Ishikawa (cell line): ENCODE results near the gene CHST11.

Source experiments
- CEBPB ChIP-seq: IDR thresholded peaks from 2 replicates; pipeline ENCODE4 v1.6.1; 2012
- CREB1 ChIP-seq: IDR thresholded peaks from 2 replicates; pipeline ENCODE4 v1.6.1; 2012; ENCODE audit warnings: low read depth
- EGR1 ChIP-seq: IDR thresholded peaks from 2 replicates; pipeline ENCODE4 v1.6.1; 2012
- EP300 ChIP-seq: IDR thresholded peaks from 2 replicates; pipeline ENCODE4 v1.6.1; 2012; ENCODE audit warnings: borderline replicate concordance
- FOXM1 ChIP-seq: IDR thresholded peaks from 2 replicates; pipeline ENCODE4 v1.6.1; 2012; ENCODE audit warnings: low read depth, borderline replicate concordance
- MAX ChIP-seq: IDR thresholded peaks from 2 replicates; pipeline ENCODE4 v1.6.1; 2012
- NFIC ChIP-seq: IDR thresholded peaks from 2 replicates; pipeline ENCODE4 v1.6.1; 2012
- RAD21 ChIP-seq: IDR thresholded peaks from 2 replicates; pipeline ENCODE4 v1.6.1; 2012; ENCODE audit warnings: low read depth
- REST ChIP-seq: IDR thresholded peaks from 2 replicates; pipeline ENCODE4 v1.6.1; 2012; ENCODE audit warnings: low read depth, mild to moderate bottlenecking
- TAF1 ChIP-seq: IDR thresholded peaks from 2 replicates; pipeline ENCODE4 v1.6.1; 2012; ENCODE audit warnings: low read depth, mild to moderate bottlenecking
- TCF12 ChIP-seq: IDR thresholded peaks from 2 replicates; pipeline ENCODE4 v1.6.1; 2012; ENCODE audit warnings: low read depth
- TEAD4 ChIP-seq: IDR thresholded peaks from 2 replicates; pipeline ENCODE4 v1.6.1; 2012
- USF1 ChIP-seq: IDR thresholded peaks from 2 replicates; pipeline ENCODE4 v1.6.1; 2012
- YY1 ChIP-seq: IDR thresholded peaks from 2 replicates; pipeline ENCODE4 v1.6.1; 2012; ENCODE audit warnings: low read depth
- ZBTB7A ChIP-seq: IDR thresholded peaks from 2 replicates; pipeline ENCODE4 v1.6.1; 2012; ENCODE audit warnings: low read depth

CHST11 gene

GRCh38 chr12:104416136-104416535 lies 40.6 kb upstream of the CHST11 start:
- TF ChIP-seq FOXM1 (no peak), REST (no peak), NFIC (no peak), YY1 (no peak), EP300 (no peak), CEBPB (no peak), ZBTB7A (no peak), RAD21 (no peak), TEAD4 (no peak), EGR1 (no peak), TCF12 (no peak)

GRCh38 chr12:104416585-104416984 lies 40.2 kb upstream of the CHST11 start:
- TF ChIP-seq NFIC = no peak
- TF ChIP-seq USF1 = no peak
- peak; percentile 55; the same call in 1 of the 2 replicates for TF ChIP-seq EP300
- no peak for TF ChIP-seq RAD21
- TF ChIP-seq MAX = no peak
- TF ChIP-seq TAF1 = no peak
- TF ChIP-seq CEBPB = no peak
- TF ChIP-seq REST = no peak
- TF ChIP-seq TEAD4 = no peak
- no peak for TF ChIP-seq EGR1
- TF ChIP-seq FOXM1 = no peak
- TF ChIP-seq YY1 = 0 out of 2 replicates have a peak, but pooled peaks have one; percentile 39
- TF ChIP-seq TCF12 = no peak
- TF ChIP-seq ZBTB7A = no peak

GRCh38 chr12:104419717-104420116 lies 37.0 kb upstream of the CHST11 start:
- TF ChIP-seq REST (no peak), TAF1 (no peak), TCF12 (no peak), EP300 (no peak), ZBTB7A (no peak), TEAD4 (no peak), USF1 (no peak), CEBPB (no peak), RAD21 (no peak), YY1 (no peak), EGR1 (no peak), FOXM1 (no peak), NFIC (no peak), CREB1 (no peak)

GRCh38 chr12:104420868-104421267 lies 35.9 kb upstream of the CHST11 start:
- TF ChIP-seq EP300 (no peak), CREB1 (no peak), EGR1 (no peak), TEAD4 (no peak), NFIC (no peak), TAF1 (no peak), REST (no peak), MAX (no peak), YY1 (no peak), FOXM1 (no peak), ZBTB7A (no peak), TCF12 (no peak), CEBPB (no peak), USF1 (no peak), RAD21 (no peak)
